LNCaP clone FGC (cell line): ENCODE data around the gene SLCO3A1.

Experiments
- DNase-seq: peaks from one replicate; pipeline ENCODE4 v3.0.0-alpha.2; 2011; ENCODE audit warnings: low read depth
- H3K4me3 ChIP-seq: 2 replicates; pipeline ENCODE4 v1.5.1; 2011; ENCODE audit warnings: mild to moderate bottlenecking, low read depth, low read length, control low read depth
- CTCF ChIP-seq: IDR thresholded peaks from 2 replicates; pipeline ENCODE4 v1.5.1; 2012; ENCODE audit warnings: mild to moderate bottlenecking; ENCODE audit not compliant: control insufficient read depth, insufficient read depth; ENCODE audit errors: extremely low read depth

Gene SLCO3A1

GRCh38 chr15:91988655-91989054 is 135.1 kb downstream of the SLCO3A1 start:
- no peak for TF ChIP-seq CTCF
- H3K4me3 ChIP-seq: no peak overlapping the region
- DNase-seq: no peak

GRCh38 chr15:91989821-91990220 is 136.3 kb downstream of the SLCO3A1 start:
- DNase-seq: no peak
- H3K4me3 ChIP-seq: no peak overlapping the region
- TF ChIP-seq CTCF: no peak

GRCh38 chr15:91992945-91993344 is 139.4 kb downstream of the SLCO3A1 start:
- no peak for TF ChIP-seq CTCF
- DNase-seq: no peak
- no peak overlapping the region for H3K4me3 ChIP-seq

- DNase-seq: no peak
- TF ChIP-seq CTCF: no peak
- no peak overlapping the region for H3K4me3 ChIP-seq
Observed at GRCh38 chr15:91995146-91995545, 141.6 kb downstream of the SLCO3A1 start.

GRCh38 chr15:91997163-91997562 is 143.7 kb downstream of the SLCO3A1 start:
- TF ChIP-seq CTCF: no peak
- no peak for DNase-seq
- H3K4me3 ChIP-seq: no peak overlapping the region

- no peak for DNase-seq
- H3K4me3 ChIP-seq: no peak overlapping the region
- no peak for TF ChIP-seq CTCF
Observed at GRCh38 chr15:92000709-92001108, 147.2 kb downstream of the SLCO3A1 start.

- no peak for DNase-seq
- no peak overlapping the region for H3K4me3 ChIP-seq
- TF ChIP-seq CTCF: no peak
Observed at GRCh38 chr15:92001307-92001706, 147.8 kb downstream of the SLCO3A1 start.
